EH (cell line): ENCODE results near the gene STIM1.

Experiments used
- DNase-seq: peaks from one replicate; pipeline ENCODE4 v3.0.0-alpha.2; 2015; ENCODE audit warnings: low read depth

The STIM1 gene

DNA sequence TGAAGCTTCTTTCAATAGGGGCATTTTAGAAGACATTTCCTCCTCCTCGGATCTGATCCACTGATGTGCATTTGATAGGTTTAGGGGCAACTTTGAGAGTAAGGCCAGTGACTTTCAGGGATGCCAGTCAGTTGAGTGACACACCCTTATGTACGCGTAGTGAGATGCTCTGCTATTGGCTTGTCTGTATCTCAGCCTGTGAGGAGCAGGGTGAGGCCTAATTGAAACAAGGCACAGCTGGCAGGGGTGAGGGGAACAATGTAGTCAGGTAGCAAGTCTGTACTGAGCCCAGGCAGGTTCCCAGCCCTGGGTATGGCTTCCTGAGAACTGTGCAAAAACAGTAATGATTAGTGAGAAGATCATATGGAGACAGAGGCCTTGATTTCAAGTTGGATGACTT, 61.5 kb downstream of the STIM1 start:
- no peak for DNase-seq

DNA sequence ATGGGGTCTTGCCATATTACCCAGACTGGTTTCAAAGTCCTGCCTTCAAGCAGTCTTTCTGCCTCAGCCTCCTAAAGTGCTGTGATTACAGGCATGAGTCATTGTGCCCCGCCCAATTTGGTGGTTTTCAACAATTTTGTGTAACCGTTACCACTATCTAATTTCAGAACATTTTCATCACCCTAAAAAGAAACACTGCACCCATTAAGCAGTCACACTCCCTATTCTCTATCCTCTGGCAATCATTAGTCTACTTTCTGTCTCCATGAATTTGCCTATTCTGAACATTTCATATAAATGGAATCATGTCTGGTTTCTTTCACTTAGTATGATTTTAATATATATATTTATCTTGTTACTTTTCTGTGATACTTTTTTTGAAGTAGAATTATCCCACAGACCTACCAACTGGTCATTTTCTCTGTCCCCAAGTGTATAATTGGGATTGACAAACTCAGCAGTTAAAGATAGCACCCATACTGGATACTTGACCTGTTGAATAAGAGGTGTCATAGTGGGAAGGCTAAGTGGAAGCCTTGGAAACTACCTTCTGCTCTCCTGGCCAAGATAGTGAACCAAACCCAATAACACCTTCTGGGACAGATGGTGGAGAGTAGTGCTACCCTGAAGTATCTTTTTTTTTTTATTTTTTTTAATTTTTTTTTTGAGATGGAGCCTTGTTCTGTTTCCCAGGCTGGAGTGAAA, 64.8 kb downstream of the STIM1 start:
- peak; percentile 84 for DNase-seq

- DNase-seq, result no peak
Measured at GRCh38 chr11:3922056-3922455, 66.6 kb downstream of the STIM1 start.

DNA sequence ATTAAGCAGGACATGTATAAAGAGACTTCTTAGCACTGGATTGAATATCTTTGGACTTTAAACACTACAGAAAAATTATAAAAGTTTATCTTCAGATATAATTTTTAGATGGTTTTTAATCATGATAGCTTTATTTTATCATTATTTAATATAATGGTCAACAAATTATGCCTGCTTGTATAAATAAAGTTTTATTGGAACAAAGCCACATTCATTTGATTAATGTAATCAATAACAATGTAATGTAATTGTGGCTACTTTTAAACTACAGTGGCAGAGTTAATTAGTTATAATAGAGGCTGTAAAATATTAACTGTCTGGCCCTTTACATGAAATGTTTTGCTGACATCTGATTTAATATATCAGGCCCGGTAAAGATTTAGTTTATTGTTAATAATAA, 70.0 kb downstream of the STIM1 start:
- no peak for DNase-seq

GRCh38 chr11:3926458-3927095, 71.1 kb downstream of the STIM1 start:
- no peak for DNase-seq

- DNase-seq, result no peak
Measured at GRCh38 chr11:3927129-3927796, 71.8 kb downstream of the STIM1 start.

DNA sequence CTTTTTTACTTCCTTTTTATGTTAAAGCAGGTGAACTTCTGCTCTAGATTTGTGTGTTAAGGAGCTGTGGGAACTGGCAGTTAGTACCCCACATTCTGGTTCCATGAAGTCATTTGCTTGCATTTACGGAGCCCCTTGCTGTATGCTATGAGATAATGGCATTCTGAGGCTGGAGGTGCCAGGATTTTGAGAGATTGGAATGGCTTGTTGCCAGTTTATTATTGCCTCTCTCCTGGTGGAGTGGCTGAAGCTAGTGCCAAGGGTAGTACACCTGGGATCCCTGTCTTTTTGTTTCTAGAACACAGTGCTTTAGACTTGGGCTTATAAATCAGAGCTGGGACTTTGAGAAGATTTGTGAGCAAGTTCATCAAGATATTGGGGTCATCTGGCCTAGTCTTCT, 73.8 kb downstream of the STIM1 start:
- no peak for DNase-seq

GRCh38 chr11:3929649-3930048, 74.2 kb downstream of the STIM1 start:
- peak; percentile 45 for DNase-seq

- no peak for DNase-seq
Measured at GRCh38 chr11:3932698-3933097, 77.2 kb downstream of the STIM1 start.

GRCh38 chr11:3933165-3933628, 77.7 kb downstream of the STIM1 start:
- no peak for DNase-seq

- no peak for DNase-seq
Measured at GRCh38 chr11:3934658-3935057, 79.2 kb downstream of the STIM1 start.

DNA sequence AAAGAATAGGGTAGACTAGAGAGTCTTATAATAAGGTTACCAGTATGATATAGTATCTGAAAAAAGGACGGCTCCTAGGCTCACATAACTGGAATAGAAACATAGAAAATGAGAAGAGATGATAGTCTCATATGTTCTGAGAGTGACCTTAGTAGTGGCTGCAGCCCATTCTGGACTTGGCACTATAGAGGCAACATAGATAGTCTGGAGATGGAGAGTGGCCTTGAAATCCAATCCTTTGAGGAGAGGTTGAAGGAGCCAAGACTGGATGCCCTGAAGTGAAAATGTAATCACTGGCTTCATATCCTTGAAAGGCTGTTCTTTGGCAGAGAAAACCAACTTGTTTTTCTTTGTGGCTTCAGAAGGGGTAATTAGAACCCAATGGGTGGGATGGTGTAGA, 81.1 kb downstream of the STIM1 start:
- DNase-seq, result no peak

DNA sequence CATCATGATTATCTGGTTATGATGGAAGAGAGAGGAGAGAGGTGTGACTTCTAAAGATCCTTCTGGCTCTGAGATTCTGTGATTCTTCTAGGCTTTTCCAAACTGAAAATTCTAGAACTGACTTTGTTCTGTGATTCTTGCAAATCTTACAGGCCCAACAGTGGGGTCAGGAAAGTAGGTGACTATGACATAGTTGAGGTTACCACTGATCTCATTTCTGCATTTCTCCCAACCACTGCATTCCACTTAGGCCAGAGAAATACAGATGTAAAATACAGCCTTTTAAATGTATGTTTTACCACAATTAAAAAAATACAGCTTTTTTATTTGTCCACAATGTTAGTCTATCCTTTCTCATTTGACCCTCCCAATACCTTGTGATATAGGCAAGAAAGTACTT, 83.7 kb downstream of the STIM1 start:
- DNase-seq, result peak; percentile 92

DNA sequence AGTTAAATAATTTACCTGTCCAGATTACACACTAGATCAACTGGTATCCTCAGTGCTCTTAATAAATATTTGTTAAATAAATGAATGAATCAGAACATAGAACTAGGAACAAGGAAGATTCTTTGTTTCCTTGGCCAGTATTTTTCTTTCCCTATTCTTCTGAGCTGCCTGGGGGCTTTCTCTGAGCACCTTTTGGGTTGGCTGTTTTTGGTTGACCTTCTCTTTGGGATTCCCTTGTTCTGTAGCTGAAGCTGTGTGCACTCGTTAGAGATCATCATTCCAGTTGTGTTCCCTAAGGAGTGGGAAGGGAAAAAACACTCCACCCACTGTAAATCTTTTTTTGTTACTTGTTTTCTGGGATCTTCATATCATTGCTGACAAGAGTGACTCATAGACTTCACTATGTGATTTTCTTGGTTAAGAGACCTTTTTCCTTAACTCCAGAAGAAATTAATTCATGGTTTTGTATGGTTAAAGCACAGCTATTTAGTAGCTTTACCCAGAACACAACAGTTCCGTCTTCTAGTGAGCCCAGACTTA, 84.3 kb downstream of the STIM1 start:
- DNase-seq, result peak; percentile 83

DNA sequence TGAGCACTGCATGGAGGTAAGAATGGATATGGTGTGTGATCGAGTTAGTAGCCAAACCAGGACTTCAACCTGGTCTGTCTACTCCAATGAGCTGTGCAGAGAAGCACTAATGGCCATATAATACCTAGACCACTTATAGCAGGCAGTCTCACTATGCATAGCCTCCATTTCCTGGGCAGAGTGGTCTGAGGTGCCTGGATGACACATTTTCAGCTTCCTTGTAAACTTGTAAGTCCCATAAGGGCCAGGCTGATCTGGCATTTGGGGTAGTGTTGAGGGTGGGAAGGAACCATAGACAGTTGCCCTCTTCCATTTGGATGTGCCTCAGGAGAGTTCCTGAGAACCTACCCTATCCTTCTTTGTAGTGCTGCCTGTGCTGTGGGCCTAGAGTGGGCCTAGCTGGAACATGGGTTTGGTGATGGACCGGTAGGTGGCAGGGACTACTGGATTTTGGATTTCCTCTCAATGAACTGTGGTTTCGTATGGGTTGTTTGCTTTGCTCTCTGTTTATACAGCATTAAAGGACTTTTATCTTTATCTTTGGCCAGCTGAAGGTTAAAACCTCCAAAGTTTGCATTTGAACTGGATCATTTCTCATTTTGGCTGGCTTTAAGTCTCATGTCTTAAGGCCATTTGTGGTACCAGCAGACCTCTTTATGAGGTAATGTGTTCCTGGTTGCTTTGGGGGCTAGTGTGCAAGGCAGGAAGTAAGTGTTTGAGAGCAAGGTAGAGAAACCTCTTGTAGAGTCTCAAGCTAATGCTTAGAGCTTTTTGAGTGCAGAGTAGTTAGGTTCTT, 86.9 kb downstream of the STIM1 start:
- no peak for DNase-seq

DNA sequence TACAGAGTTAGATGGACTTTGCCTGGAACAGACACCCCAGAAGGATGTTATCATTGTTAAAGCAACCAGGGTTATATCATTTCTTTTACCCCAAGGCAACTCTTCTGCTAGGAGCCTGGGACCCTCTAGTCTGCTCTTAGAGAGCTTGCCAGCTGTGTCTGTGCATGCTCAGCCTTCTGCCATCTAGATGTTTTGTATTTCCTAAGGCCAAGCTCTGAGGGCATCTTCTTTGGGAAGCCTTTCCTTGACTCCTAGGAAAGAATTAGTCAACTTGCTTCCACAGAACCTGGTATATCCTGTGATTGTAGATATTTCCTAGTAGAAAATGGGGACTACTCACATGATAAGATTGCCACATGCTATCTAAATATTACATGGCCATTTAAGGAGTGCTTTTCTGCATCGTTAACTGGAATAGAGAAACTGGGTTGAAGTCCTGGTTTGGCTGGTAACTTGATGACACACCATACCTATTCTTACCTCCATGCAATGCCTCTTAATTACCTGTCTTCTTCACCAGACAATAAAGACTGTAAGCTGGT, 87.6 kb downstream of the STIM1 start:
- DNase-seq, result peak; percentile 43

DNA sequence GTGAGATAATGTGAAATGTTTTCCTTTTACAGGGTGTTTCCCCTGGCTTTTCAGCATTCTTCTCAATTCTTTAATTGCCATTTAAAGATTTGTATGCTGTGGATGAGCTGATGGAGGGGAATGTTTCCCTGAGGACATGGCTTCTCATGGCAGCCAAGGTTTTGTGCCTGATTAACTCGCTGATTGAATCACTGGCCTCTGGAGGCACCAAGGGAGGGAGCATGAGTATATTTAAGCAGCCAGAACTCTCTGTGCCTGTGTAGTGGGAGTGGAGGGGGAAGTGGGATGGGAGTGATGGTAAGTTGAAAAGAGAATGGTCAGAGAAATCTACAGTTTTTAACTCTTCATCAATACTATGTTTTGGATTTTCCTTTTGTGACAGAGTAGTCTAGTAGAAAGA, 88.7 kb downstream of the STIM1 start:
- peak; percentile 68 for DNase-seq

DNA sequence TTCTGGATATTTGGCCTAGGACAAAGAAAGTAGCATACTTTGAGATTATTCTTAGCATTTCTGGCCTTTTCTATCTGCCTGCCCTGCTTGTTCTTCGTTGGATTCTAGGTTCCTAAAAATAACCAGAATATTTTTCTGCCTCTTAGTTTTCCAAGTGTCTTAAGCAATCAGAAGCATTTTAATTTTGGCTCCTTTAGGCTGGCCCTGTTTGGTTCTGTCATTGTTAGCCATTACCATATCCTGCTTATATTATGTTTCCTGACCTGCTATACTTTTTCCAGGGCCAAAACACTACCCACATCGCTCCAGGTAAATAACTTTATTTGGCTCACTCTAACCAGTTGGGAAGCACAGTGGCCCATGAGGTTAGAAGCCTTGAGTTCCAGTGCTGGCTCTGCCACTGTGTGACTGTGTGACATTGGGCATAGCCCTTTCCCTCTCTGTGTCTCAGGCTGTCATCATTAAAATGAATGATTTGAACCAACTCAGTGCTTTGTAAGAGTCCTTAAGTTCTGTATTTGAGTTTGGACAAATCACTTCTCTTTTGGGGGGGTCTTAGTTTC, 91.1 kb downstream of the STIM1 start:
- no peak for DNase-seq

DNA sequence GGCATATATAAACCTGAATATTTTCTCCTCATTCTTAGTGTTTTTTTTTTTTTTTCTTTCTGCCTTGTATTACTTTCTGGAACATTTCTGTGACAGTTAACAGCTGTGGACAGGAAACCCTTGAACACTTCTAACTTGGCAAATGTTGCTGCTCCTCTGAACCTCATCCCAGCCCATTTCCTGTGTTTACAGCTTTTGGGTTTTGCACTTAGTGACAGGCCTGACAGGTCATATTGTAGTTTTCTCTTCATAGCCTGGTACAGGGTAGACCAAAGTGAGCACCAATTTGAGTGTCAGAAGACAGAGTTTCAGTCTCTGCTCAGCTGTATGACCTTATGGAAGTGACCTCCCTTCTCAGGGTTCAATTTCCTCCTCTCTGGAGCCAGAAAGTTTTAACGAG, 91.6 kb downstream of the STIM1 start:
- DNase-seq, result peak; percentile 75

DNA sequence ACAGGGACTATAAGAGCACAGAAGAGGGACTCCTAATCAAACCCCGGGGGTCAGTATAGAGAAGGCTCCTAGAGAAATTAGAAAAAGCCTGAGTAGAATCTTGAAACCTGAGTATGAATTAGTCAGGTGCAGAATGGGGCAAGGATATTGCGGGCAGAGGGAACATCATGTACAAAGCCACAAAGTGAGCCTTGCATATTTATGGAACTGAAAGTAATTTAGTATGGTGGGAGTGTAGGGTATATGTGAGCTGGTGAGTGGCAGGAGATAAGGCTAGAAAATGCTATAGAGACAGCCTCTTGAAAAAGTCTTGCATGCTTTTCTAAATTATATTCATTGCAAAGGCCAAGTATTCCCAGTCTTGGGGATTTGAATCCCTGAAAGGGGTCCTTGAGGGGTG, 93.7 kb downstream of the STIM1 start:
- DNase-seq, result no peak

GRCh38 chr11:3950996-3951660, 95.7 kb downstream of the STIM1 start:
- DNase-seq, result peak; percentile 91
